22Rv1 (cell line): ENCODE data around the gene MTMR2.
A peak's percentile ranks its signal among the peaks of the same experiment; 100 is the strongest.

Experiments
- H3K27ac ChIP-seq: fragments of 450-650 bp; 2 replicates; pipeline ENCODE4 v1.5.1; 2017
- ZFX ChIP-seq: fragments of 450-650 bp; IDR thresholded peaks from 2 replicates; pipeline ENCODE4 v1.6.1; 2017; ENCODE audit warnings: antibody characterized with exemption, borderline replicate concordance
- TF ChIP-seq, protein P1 (sequence below): fragments of 450-650 bp; IDR thresholded peaks from 2 replicates; pipeline ENCODE4 v1.5.1; 2017; ENCODE audit warnings: mild to moderate bottlenecking

Gene MTMR2

DNA sequence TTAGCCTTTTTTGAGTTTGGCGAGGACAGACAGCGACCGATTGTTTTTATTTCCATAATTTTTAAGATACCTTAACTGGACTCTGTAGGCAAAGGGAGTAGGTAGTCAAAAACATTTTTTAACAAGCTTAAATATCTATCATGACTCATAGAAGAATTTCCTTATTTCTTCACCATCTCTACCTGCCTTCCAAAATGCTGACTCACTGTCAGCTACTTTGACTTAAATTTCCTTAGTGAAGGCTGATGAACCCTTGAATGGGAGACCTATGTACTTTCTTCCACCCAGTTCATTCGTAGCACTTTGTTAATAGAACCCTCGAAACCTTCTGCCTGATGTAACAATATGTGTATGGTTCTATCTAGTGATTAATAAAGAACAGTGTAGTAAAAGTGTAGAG, 1.1 kb upstream of the MTMR2 start:
- no peak for TF ChIP-seq ZFX
- TF ChIP-seq, protein P1, sequence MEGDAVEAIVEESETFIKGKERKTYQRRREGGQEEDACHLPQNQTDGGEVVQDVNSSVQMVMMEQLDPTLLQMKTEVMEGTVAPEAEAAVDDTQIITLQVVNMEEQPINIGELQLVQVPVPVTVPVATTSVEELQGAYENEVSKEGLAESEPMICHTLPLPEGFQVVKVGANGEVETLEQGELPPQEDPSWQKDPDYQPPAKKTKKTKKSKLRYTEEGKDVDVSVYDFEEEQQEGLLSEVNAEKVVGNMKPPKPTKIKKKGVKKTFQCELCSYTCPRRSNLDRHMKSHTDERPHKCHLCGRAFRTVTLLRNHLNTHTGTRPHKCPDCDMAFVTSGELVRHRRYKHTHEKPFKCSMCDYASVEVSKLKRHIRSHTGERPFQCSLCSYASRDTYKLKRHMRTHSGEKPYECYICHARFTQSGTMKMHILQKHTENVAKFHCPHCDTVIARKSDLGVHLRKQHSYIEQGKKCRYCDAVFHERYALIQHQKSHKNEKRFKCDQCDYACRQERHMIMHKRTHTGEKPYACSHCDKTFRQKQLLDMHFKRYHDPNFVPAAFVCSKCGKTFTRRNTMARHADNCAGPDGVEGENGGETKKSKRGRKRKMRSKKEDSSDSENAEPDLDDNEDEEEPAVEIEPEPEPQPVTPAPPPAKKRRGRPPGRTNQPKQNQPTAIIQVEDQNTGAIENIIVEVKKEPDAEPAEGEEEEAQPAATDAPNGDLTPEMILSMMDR, result no peak
- H3K27ac ChIP-seq, result peak overlapping the region; percentile 85

DNA sequence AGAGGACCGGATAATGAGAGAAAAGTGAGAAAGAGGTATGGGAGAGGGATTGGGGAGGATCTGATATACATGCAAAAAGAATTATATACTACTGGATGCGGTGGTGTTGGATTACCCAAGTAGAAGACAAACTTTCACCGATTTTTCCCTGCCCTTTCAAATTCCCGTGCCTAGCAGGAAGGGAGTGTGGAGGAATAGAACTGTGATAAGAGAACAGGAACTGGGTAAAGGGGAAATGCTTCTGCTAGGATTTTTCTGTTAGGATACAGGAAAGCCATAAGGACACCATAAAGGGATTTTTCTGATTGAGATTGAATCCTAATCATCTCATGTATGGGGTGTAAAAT, 480 bp upstream of the MTMR2 start:
- TF ChIP-seq, protein P1, result no peak
- no peak for TF ChIP-seq ZFX
- peak overlapping the region; percentile 85 for H3K27ac ChIP-seq

DNA sequence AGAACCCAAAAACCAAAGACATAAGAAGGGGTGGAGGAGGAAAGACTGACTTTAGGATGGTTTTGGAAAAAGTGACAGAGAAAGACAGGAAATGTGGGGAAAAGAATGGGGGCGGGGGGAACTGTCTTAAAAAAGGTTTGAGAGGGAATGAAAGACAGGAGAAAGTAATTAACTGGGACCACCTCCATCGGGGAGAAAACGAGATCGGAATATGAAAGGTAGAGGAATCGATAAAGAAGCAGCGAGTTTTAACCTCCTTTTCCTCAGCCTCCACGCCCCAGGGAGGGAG, 524 bp downstream of the MTMR2 start:
- TF ChIP-seq, protein P1, result no peak
- TF ChIP-seq ZFX, result no peak
- H3K27ac ChIP-seq, result peak overlapping the region; percentile 85

DNA sequence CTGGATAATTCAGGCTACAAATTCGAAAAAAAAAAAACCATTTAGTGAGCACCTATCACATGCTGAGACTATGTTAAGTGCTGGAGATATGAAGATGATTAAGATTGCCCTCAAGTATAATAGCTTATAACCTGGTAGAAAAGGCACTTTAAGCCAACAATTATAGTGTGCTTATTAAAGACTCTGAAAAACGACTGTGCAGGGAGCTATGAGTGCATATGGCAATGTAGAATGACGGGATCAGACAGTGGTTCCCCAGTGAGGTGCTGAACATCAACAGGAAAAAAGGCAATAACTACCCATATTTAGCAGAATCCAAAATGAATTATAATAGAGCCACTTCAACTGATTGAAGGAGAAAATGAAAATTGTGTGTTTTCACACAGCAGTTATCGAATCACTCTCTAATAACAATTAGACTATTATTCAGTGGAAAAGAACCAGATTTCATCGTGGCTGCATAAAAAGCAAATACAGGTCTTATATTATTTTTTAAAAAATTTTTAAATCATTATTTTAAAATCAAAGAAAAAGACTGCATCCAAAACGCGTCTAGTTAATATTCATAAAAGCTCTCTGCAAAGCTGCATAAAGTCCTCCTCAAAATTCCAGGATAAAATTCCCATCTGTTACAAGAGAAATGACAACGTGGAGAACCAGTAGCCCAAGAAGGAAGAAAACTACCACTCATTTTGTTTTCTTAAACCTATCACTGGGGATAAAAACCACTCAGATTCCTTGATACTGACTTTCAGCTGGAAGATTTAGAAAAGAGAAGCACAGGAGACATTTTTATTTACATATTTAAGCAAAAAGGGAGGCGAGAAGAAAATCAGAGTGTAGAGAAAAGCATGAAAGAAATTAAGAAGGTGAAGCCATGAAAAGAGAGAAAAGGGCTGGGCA, 1.1 kb downstream of the MTMR2 start:
- no peak for TF ChIP-seq ZFX
- TF ChIP-seq, protein P1, result no peak
- H3K27ac ChIP-seq, result peak overlapping the region; percentile 85

DNA sequence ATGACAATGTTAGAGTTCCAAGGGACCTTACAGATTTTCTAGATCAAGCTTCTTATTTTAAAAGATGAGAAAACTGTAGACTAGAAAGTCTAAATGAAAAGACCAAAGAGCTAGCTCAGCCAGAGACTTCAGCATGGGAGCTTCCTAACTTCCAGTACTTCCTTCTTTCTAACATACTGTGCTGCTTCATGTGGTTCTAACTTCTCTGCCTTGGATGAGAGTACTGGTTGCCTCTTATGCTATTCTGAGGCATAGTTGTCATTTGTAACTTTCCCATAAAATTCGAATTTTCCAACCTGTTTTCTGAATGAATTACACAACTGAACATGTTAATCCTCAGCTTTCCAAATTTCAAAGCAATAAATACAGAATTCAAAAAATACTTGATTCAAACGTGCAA, 1.8 kb downstream of the MTMR2 start:
- H3K27ac ChIP-seq, result no peak overlapping the region
- TF ChIP-seq, protein P1, result no peak
- no peak for TF ChIP-seq ZFX

DNA sequence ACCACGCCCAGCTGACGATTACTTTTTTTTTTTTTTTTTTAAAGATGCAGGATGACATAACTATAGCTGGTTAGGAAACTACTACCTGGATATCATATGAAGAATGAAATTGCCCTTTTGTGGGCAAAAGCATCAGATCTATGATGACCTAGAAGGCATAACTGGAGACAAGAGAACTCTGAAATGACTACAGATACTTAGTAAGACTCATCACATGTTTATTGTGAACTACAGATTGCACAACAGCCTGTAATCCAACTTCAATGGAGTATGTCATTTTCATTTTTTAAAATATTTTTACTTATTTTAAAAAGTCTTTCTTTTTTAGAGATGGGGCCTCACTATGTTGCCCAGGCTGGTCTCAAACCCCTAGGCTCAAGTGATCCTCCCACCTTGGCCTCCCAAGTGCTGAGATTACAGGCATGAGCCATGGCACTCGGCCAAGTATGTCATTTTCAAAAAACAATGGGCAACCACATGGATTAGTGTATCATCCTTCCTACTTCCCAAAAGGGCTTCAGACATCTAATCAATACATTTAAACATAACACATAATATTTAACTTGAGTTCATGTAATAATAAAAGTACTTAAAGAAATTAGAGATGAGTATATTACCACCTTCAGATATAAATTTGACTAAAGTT, 3.3 kb downstream of the MTMR2 start:
- TF ChIP-seq, protein P1, result no peak
- TF ChIP-seq ZFX, result no peak
- no peak overlapping the region for H3K27ac ChIP-seq

DNA sequence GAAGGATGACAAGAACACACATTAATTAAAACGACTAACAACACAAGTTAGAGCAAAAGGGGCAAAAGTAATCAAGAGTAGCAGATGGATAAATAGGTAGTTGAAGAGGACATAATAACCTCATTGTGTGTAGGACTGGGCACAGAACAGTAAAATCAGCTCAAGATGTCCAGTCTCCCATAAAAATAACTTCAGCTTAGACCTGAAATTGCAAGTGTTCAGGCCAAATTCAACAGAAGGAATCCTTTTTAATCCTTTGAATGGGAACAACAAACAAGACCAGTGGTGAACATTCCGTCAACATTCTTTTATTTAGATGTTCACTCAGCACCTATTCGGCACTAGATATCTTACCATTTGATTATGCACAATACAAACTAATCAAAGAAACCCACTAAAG, 4.4 kb downstream of the MTMR2 start:
- H3K27ac ChIP-seq, result no peak overlapping the region
- TF ChIP-seq, protein P1, result no peak
- TF ChIP-seq ZFX, result no peak
